ENCODE measurements around the gene KBTBD4.

KBTBD4 gene

GRCh38 chr11:47605921-47606320 is 27.2 kb upstream of the KBTBD4 start:
- Histone ChIP-seq H2BK120ac (ENCODE audit: low read depth, low read length) (no peak overlapping the region), H3K18ac (ENCODE audit: low read length) (no peak overlapping the region), H3K4me2 (ENCODE audit: low read length) (no peak overlapping the region), H2BK5ac (ENCODE audit: low read length) (no peak overlapping the region), H3K56ac (ENCODE audit: low read length) (no peak overlapping the region), H2AK5ac (ENCODE audit: low read length) (no peak overlapping the region), H4K8ac (ENCODE audit: low read depth, low read length) (no peak overlapping the region), H3K4me3 (ENCODE audit: low read length) (no peak overlapping the region), H3K79me1 (ENCODE audit: low read length) (no peaks in the 10 kb centered on the region), H3K27ac (ENCODE audit: low read depth, low read length) (no peak overlapping the region), H3K79me2 (ENCODE audit: control insufficient read depth, insufficient read depth, low read length) (no peaks in the 10 kb centered on the region), H3K36me3 (ENCODE audit: control insufficient read depth, insufficient read depth, low read length) (no peaks in the 10 kb centered on the region), H2BK15ac (replicated peaks; ENCODE audit: low read depth) (no peak overlapping the region), H3K23ac (ENCODE audit: low read length) (no peak overlapping the region), H3K9ac (ENCODE audit: low read length) (no peak overlapping the region), H3K4ac (ENCODE audit: low read depth, low read length) (no peak overlapping the region), H4K5ac (ENCODE audit: low read length) (no peak overlapping the region), H3K27me3 (ENCODE audit: insufficient read depth, low read length, poor library complexity) (no peaks in the 10 kb centered on the region), H3K4me1 (ENCODE audit: control insufficient read depth, low read depth, low read length) (no peaks in the 10 kb centered on the region)
- no CpG with 5 or more reads among the region's 3 CpGs for WGBS (ENCODE audit: extremely low coverage, insufficient coverage, low lambda C conversion rate)
- no peak for DNase-seq

- no peak overlapping the region for H3K9ac ChIP-seq (ENCODE audit: low read length)
- H3K4me2 ChIP-seq (ENCODE audit: low read length): no peak overlapping the region
- no peak overlapping the region for H2AK5ac ChIP-seq (ENCODE audit: low read length)
- no peak overlapping the region for H3K4ac ChIP-seq (ENCODE audit: low read depth, low read length)
- H2BK5ac ChIP-seq (ENCODE audit: low read length): no peak overlapping the region
- no peak overlapping the region for H3K56ac ChIP-seq (ENCODE audit: low read length)
- H3K4me3 ChIP-seq (ENCODE audit: low read length): no peak overlapping the region
- WGBS (ENCODE audit: extremely low coverage, insufficient coverage, low lambda C conversion rate): no CpG with 5 or more reads among the region's 4 CpGs
- no peak overlapping the region for H4K5ac ChIP-seq (ENCODE audit: low read length)
- H3K79me2 ChIP-seq (ENCODE audit: control insufficient read depth, insufficient read depth, low read length): no peaks in the 10 kb centered on the region
- H3K36me3 ChIP-seq (ENCODE audit: control insufficient read depth, insufficient read depth, low read length): no peaks in the 10 kb centered on the region
- DNase-seq: no peak
- no peak overlapping the region for H2BK15ac ChIP-seq (replicated peaks; ENCODE audit: low read depth)
- no peaks in the 10 kb centered on the region for H3K27me3 ChIP-seq (ENCODE audit: insufficient read depth, low read length, poor library complexity)
- H3K4me1 ChIP-seq (ENCODE audit: control insufficient read depth, low read depth, low read length): no peaks in the 10 kb centered on the region
- no peaks in the 10 kb centered on the region for H3K79me1 ChIP-seq (ENCODE audit: low read length)
- H3K23ac ChIP-seq (ENCODE audit: low read length): no peak overlapping the region
- no peak overlapping the region for H3K18ac ChIP-seq (ENCODE audit: low read length)
- no peak overlapping the region for H2BK120ac ChIP-seq (ENCODE audit: low read depth, low read length)
- no peak overlapping the region for H3K27ac ChIP-seq (ENCODE audit: low read depth, low read length)
- no peak overlapping the region for H4K8ac ChIP-seq (ENCODE audit: low read depth, low read length)
Observed at GRCh38 chr11:47603295-47603694, 24.5 kb upstream of the KBTBD4 start.

GRCh38 chr11:47599902-47600301 is 21.1 kb upstream of the KBTBD4 start:
- H4K8ac ChIP-seq (ENCODE audit: low read depth, low read length): no peak overlapping the region
- no peak overlapping the region for H3K56ac ChIP-seq (ENCODE audit: low read length)
- H3K27ac ChIP-seq (ENCODE audit: low read depth, low read length): no peak overlapping the region
- no peak overlapping the region for H3K18ac ChIP-seq (ENCODE audit: low read length)
- no peak for DNase-seq
- H2AK5ac ChIP-seq (ENCODE audit: low read length): no peak overlapping the region
- H3K4me1 ChIP-seq (ENCODE audit: control insufficient read depth, low read depth, low read length): no peaks in the 10 kb centered on the region
- H3K9ac ChIP-seq (ENCODE audit: low read length): no peak overlapping the region
- no peaks in the 10 kb centered on the region for H3K36me3 ChIP-seq (ENCODE audit: control insufficient read depth, insufficient read depth, low read length)
- no peak overlapping the region for H2BK5ac ChIP-seq (ENCODE audit: low read length)
- no peak overlapping the region for H2BK15ac ChIP-seq (replicated peaks; ENCODE audit: low read depth)
- H3K4ac ChIP-seq (ENCODE audit: low read depth, low read length): no peak overlapping the region
- H3K27me3 ChIP-seq (ENCODE audit: insufficient read depth, low read length, poor library complexity): no peaks in the 10 kb centered on the region
- H3K79me1 ChIP-seq (ENCODE audit: low read length): no peaks in the 10 kb centered on the region
- no peak overlapping the region for H3K4me3 ChIP-seq (ENCODE audit: low read length)
- WGBS (ENCODE audit: extremely low coverage, insufficient coverage, low lambda C conversion rate): no CpG with 5 or more reads among the region's 4 CpGs
- H2BK120ac ChIP-seq (ENCODE audit: low read depth, low read length): no peak overlapping the region
- no peak overlapping the region for H3K23ac ChIP-seq (ENCODE audit: low read length)
- H3K79me2 ChIP-seq (ENCODE audit: control insufficient read depth, insufficient read depth, low read length): no peaks in the 10 kb centered on the region
- no peak overlapping the region for H4K5ac ChIP-seq (ENCODE audit: low read length)
- H3K4me2 ChIP-seq (ENCODE audit: low read length): no peak overlapping the region

- H2BK5ac ChIP-seq (ENCODE audit: low read length): no peak overlapping the region
- DNase-seq: no peak
- H3K27ac ChIP-seq (ENCODE audit: low read depth, low read length): no peak overlapping the region
- no peak overlapping the region for H3K9ac ChIP-seq (ENCODE audit: low read length)
- H3K4me3 ChIP-seq (ENCODE audit: low read length): no peak overlapping the region
- no peak overlapping the region for H4K5ac ChIP-seq (ENCODE audit: low read length)
- no peak overlapping the region for H3K23ac ChIP-seq (ENCODE audit: low read length)
- no peak overlapping the region for H3K18ac ChIP-seq (ENCODE audit: low read length)
- no peak overlapping the region for H4K8ac ChIP-seq (ENCODE audit: low read depth, low read length)
- no peak overlapping the region for H2BK15ac ChIP-seq (replicated peaks; ENCODE audit: low read depth)
- H2AK5ac ChIP-seq (ENCODE audit: low read length): no peak overlapping the region
- H3K4me2 ChIP-seq (ENCODE audit: low read length): no peak overlapping the region
- H3K79me2 ChIP-seq (ENCODE audit: control insufficient read depth, insufficient read depth, low read length): no peaks in the 10 kb centered on the region
- H3K36me3 ChIP-seq (ENCODE audit: control insufficient read depth, insufficient read depth, low read length): no peaks in the 10 kb centered on the region
- no peak overlapping the region for H3K56ac ChIP-seq (ENCODE audit: low read length)
- peaks cover 16% of the 10 kb centered on the region for H3K27me3 ChIP-seq (ENCODE audit: insufficient read depth, low read length, poor library complexity)
- no peak overlapping the region for H2BK120ac ChIP-seq (ENCODE audit: low read depth, low read length)
- WGBS (ENCODE audit: extremely low coverage, insufficient coverage, low lambda C conversion rate): no CpG with 5 or more reads among the region's 1 CpG
- H3K4me1 ChIP-seq (ENCODE audit: control insufficient read depth, low read depth, low read length): peaks cover 2% of the 10 kb centered on the region
- no peaks in the 10 kb centered on the region for H3K79me1 ChIP-seq (ENCODE audit: low read length)
- no peak overlapping the region for H3K4ac ChIP-seq (ENCODE audit: low read depth, low read length)
Observed at GRCh38 chr11:47595967-47596366, 17.2 kb upstream of the KBTBD4 start.

GRCh38 chr11:47595029-47595428 is 16.3 kb upstream of the KBTBD4 start:
- H3K79me1 ChIP-seq (ENCODE audit: low read length): no peaks in the 10 kb centered on the region
- no peak overlapping the region for H3K23ac ChIP-seq (ENCODE audit: low read length)
- H2AK5ac ChIP-seq (ENCODE audit: low read length): no peak overlapping the region
- no peak overlapping the region for H3K27ac ChIP-seq (ENCODE audit: low read depth, low read length)
- H3K4me3 ChIP-seq (ENCODE audit: low read length): no peak overlapping the region
- H2BK120ac ChIP-seq (ENCODE audit: low read depth, low read length): no peak overlapping the region
- H3K18ac ChIP-seq (ENCODE audit: low read length): no peak overlapping the region
- no peak overlapping the region for H3K4me2 ChIP-seq (ENCODE audit: low read length)
- H3K79me2 ChIP-seq (ENCODE audit: control insufficient read depth, insufficient read depth, low read length): no peaks in the 10 kb centered on the region
- no peak overlapping the region for H3K56ac ChIP-seq (ENCODE audit: low read length)
- no peak overlapping the region for H3K9ac ChIP-seq (ENCODE audit: low read length)
- H3K27me3 ChIP-seq (ENCODE audit: insufficient read depth, low read length, poor library complexity): peaks cover 16% of the 10 kb centered on the region
- peaks cover 2% of the 10 kb centered on the region for H3K4me1 ChIP-seq (ENCODE audit: control insufficient read depth, low read depth, low read length)
- no peak for DNase-seq
- no peak overlapping the region for H2BK5ac ChIP-seq (ENCODE audit: low read length)
- no peak overlapping the region for H3K4ac ChIP-seq (ENCODE audit: low read depth, low read length)
- no peak overlapping the region for H4K5ac ChIP-seq (ENCODE audit: low read length)
- H4K8ac ChIP-seq (ENCODE audit: low read depth, low read length): no peak overlapping the region
- no CpG with 5 or more reads among the region's 7 CpGs for WGBS (ENCODE audit: extremely low coverage, insufficient coverage, low lambda C conversion rate)
- H3K36me3 ChIP-seq (ENCODE audit: control insufficient read depth, insufficient read depth, low read length): no peaks in the 10 kb centered on the region
- H2BK15ac ChIP-seq (replicated peaks; ENCODE audit: low read depth): no peak overlapping the region

All from mesendoderm (in vitro differentiated cells).